NT2/D1 (cell line): ENCODE data around the gene TPCN1.

Experiments used
- SUZ12 ChIP-seq: IDR thresholded peaks from 2 replicates; pipeline ENCODE4 v1.6.1; 2011; ENCODE audit not compliant: insufficient read length, insufficient read depth; ENCODE audit errors: extremely low read depth
- YY1 ChIP-seq: IDR thresholded peaks from 2 replicates; pipeline ENCODE4 v1.6.1; 2011; ENCODE audit not compliant: insufficient read length, insufficient read depth
- ZNF274 ChIP-seq: IDR thresholded peaks from 2 replicates; pipeline ENCODE4 v1.6.1; 2011; ENCODE audit warnings: mild to moderate bottlenecking, low read depth, low read length

DNA sequence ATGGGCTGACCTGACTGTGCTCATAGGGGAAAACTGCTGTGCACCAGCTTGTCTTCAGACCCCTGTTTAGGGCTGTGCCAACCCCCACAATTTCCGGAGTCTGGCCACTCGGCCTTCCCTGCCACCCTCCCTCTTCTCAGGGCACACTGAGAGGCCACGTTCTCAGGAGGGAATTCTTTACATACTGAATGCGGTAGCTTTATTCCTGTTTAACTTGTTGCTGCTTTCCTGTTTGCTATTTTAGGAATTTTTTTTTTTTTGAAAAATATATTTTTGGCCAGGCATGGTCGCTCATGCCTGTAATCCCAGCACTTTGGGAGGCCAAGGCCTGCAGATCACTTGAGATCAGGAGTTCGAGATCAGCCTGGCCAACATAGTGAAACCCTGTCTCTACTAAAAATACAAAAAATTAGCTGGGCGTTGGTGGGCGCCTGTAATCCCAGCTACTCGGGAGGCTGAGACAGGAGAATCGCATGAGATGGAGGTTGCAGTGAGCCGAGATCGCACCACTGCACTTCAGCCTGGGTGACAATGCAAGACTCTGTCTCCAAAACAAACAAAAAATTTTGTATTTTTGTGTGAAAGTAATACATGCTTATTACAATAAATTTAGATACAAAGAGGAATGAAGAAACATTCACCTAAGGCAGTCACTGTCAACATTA is 39.5 kb downstream of the TPCN1 start:
- TF ChIP-seq ZNF274 = no peak
- no peak for TF ChIP-seq YY1
- TF ChIP-seq SUZ12 = no peak
